NOMO-1 treated with DMSO at 0.1 percent for 48 hours (cell line): Measurements from ENCODE around the gene DTX3.
"Not testable (repeated sequence)": the region's sequence is repeated elsewhere in the genome, so short reads cannot be mapped to it uniquely, and the experiment has no call there.

Experiments used
- DNase-seq: peaks from one replicate; lab custom pipeline; 2025; ENCODE audit not compliant: unreplicated experiment; lab: John Stamatoyannopoulos, UW

DTX3 gene

GRCh38 chr12:57606399-57606798, 1.8 kb downstream of the DTX3 start:
- DNase-seq: no peak

- DNase-seq: no peak
Observed at GRCh38 chr12:57606821-57607220, 2.2 kb downstream of the DTX3 start.

- no peak for DNase-seq
Observed at GRCh38 chr12:57607958-57608663, 3.5 kb downstream of the DTX3 start.

GRCh38 chr12:57609101-57609780, 4.6 kb downstream of the DTX3 start:
- DNase-seq: no peak

GRCh38 chr12:57609781-57610553, 5.3 kb downstream of the DTX3 start:
- DNase-seq: no peak

- no peak for DNase-seq
Observed at GRCh38 chr12:57610554-57611107, 6.0 kb downstream of the DTX3 start.

- no peak for DNase-seq
Observed at GRCh38 chr12:57611108-57611826, 6.6 kb downstream of the DTX3 start, which contains the start of gene ARHGEF25. Gene ARHGEF25 (plus strand): TSS chr12:57611435. CDS start chr12:57611895, 460 bp downstream.

GRCh38 chr12:57611827-57612710, 7.4 kb downstream of the DTX3 start:
- DNase-seq: no peak

GRCh38 chr12:57612711-57613426, 8.2 kb downstream of the DTX3 start:
- DNase-seq: no peak

- no peak for DNase-seq
Observed at GRCh38 chr12:57613427-57614109, 8.9 kb downstream of the DTX3 start.

- DNase-seq: no peak
Observed at GRCh38 chr12:57614178-57614947, 9.7 kb downstream of the DTX3 start.

- DNase-seq: no peak
Observed at GRCh38 chr12:57614948-57615500, 10.4 kb downstream of the DTX3 start.

- DNase-seq: no peak
Observed at GRCh38 chr12:57615637-57616036, 11.0 kb downstream of the DTX3 start.

- no peak for DNase-seq
Observed at GRCh38 chr12:57616383-57617101, 11.9 kb downstream of the DTX3 start.

GRCh38 chr12:57617942-57618341, 13.3 kb downstream of the DTX3 start:
- no peak for DNase-seq

- DNase-seq: not testable (repeated sequence)
Observed at GRCh38 chr12:57618431-57618830, 13.8 kb downstream of the DTX3 start.

- DNase-seq: no peak
Observed at GRCh38 chr12:57618966-57619433, 14.4 kb downstream of the DTX3 start.
